ENCODE data around the gene SGO1.

SGO1 gene

DNA sequence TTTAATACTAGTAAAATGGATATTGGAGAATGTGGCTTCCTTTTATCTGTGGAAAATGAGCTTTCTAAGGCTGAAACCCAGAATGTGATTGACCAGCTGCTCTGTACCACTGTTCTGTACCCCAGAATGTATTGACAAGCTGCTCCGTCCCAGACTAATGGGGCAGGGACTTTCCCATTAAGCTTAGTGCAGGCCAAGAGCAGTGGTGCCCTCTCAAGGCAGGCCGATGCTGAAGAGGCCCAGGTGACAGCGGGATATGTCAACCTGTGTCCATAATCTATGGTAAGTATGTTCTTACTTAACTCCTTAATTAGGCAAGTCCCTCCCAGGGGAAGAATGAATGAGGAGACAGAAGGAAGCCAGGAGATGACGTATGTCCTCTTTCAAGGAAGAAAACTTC is 31.1 kb downstream of the SGO1 start:
- FAIRE-seq (no peak), DNase-seq (ENCODE audit: low spot score) (no peak)

GRCh38 chr3:20154078-20154477 is 31.9 kb downstream of the SGO1 start:
- FAIRE-seq (no peak), DNase-seq (ENCODE audit: low spot score) (no peak)

GRCh38 chr3:20148466-20148865 is 37.5 kb downstream of the SGO1 start:
- no peak for DNase-seq (ENCODE audit: low spot score)
- FAIRE-seq = no peak

DNA sequence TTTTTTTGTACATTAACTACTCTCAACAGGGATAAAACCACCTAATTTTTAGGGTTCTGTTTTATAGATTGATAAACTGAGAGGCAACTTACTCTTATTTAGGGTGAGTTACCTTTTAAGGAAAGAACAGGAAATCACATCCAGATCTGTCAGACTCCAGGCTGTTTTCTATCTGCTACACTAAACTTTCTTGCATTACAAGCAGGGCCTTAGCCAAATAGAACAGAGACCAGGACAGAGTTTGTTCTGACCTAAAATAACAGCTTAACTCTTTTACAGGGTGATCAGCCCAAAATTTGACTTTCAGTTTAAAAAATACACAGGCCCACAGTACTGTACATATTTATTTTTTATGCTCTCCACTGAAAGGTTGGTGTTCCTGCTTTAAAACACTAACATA is 38.6 kb downstream of the SGO1 start:
- DNase-seq (ENCODE audit: low spot score) = no peak
- FAIRE-seq = no peak

DNA sequence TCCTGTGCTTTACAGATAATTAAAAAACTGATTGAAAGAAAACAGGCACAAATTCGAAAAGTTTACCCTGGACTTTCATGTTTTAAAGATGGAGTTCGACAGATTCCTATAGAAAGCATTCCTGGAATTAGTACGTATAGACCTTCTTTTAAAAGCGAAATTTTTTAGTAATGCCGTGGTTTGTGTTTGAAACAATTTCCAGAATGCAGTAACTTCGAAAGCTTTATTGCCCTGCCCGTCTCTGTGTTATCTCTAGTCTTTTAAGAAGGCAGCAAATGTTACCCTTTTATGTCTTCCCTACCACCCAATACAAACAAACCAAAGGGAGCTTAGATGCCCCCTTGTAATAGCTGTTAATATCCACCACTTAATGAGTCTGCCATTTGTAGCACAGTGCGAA is 39.7 kb downstream of the SGO1 start:
- DNase-seq (ENCODE audit: low spot score) = no peak

DNA sequence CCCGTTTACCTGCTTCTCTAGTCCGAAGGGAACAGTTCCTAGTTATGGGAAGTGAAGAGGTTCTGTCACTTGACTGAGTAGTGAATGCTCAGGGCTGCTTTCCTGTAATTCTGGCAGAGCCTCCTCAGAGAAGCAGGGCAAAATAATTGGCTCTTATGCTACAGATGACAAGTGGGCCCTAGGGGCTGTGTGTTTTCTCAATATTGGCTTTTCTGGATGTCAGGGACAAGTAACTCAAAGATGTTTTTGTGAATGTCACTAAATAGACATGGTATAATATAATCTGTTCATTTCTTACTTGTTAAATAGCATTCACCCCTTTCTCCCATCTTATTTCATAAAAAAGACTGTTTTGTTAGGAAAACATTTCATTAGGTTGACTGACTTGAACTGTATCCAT is 40.1 kb downstream of the SGO1 start:
- FAIRE-seq (no peak), DNase-seq (ENCODE audit: low spot score) (no peak)

More for the DNA sequence above, 39.7 kb downstream of the SGO1 start:
- FAIRE-seq = no peak

- no peak for FAIRE-seq
Observed at GRCh38 chr3:20143519-20143918, 42.5 kb downstream of the SGO1 start.

GRCh38 chr3:20142517-20142916 is 43.5 kb downstream of the SGO1 start:
- FAIRE-seq (no peak), DNase-seq (ENCODE audit: low spot score) (no peak)

More at GRCh38 chr3:20143519-20143918, 42.5 kb downstream of the SGO1 start:
- DNase-seq (ENCODE audit: low spot score) = no peak

- FAIRE-seq (no peak), DNase-seq (ENCODE audit: low spot score) (no peak)
Observed at GRCh38 chr3:20141851-20142250, 44.2 kb downstream of the SGO1 start.

GRCh38 chr3:20141316-20141715 is 44.7 kb downstream of the SGO1 start:
- FAIRE-seq (no peak), DNase-seq (ENCODE audit: low spot score) (no peak)

GRCh38 chr3:20140881-20141280 is 45.1 kb downstream of the SGO1 start:
- FAIRE-seq = no peak

DNA sequence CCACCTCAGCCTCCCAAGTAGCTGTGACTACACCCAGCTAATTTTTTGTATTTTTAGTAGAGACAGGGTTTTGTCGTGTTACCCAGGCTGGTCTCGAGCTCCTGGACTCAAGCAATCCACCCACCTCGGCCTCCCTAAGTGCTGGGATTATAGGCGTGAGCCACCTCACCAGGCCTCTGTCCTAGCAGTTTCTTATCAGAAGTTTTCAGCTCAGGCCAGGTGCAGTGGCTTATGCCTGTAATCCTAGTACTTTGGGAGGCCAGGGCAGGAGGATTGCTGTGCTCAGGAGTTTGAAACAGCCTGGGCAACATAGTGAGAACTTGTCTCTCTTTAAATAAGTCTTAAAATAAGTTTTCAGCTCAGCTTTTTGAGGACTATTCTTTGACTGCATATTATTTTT is 48.4 kb downstream of the SGO1 start:
- FAIRE-seq (no peak), DNase-seq (ENCODE audit: low spot score) (no peak)

More at GRCh38 chr3:20140881-20141280, 45.1 kb downstream of the SGO1 start:
- no peak for DNase-seq (ENCODE audit: low spot score)

DNA sequence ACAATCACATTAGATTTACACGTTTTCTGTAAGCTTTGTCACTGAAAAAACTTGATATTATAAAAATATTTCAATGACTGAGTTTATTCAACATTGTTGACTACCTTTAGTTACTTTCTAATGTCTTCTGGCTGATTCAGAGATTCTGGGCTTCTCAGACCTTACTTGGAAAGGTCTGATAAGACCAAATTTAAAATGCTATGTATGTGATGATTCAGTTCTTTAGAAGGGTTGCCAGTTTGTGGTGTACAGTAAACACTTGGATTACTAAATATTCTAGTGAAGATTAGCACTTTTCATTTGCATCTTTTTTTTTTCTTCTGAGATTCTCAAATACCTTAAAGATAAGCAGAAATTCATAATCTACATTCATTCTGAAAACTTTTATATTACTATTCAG is 49.8 kb downstream of the SGO1 start:
- DNase-seq (ENCODE audit: low spot score) (no peak), FAIRE-seq (no peak)

DNA sequence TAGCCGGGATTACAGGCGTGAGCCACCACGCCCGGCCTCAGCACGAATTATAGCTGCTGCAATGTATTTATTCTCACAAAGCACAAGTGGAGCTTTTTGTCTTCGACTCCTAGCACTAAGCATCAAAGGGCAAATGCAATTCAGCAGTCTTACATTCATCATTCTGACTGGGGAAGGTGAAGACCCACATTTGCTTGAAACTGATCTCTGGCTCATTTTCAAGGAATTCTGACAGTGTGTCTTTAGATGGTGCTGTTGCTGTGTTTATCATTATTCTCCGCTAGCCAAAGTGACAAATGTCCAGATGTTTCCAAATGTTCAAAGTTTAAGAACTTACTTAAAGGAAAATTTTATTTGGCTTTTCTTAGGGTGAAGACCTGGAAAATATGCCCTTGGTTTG is 55.9 kb downstream of the SGO1 start:
- no peak for DNase-seq (ENCODE audit: low spot score)
- no peak for FAIRE-seq

DNA sequence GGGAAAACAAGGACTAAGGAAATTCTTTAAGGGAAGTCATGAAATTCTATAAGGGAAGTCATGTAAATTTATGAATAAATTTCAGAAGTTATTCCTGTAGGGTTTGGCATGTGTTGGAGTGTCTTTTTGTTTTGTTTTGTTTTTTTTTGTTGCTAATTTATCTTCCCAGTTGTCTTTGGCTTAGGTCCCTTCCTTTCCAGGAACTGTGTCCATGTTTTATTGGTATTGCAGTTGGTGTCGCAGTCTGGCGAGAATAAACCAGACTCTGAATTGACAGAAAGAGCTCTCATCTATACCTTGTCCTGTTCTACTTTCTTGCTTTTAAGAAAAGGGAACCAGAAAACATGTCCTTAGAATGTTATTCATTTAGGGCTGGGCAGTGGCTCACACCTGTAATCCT is 57.6 kb downstream of the SGO1 start:
- FAIRE-seq (no peak), DNase-seq (ENCODE audit: low spot score) (no peak)

DNA sequence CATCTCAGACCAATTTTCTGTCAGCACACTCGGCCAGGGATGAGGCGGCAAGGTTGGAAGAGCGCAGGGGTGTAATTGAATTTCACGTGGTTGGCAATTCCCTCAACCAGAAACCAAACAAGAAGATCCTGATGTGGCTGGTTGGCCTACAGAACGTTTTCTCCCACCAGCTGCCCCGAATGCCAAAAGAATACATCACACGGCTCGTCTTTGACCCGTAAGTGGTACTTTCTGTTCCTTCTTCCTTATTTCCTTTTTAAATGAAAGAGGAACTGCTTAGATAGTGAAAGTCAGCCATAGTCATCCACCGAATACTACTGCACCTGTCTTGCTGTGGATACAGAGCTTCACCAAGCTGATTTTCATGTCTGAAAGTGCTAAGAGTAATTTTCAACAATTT is 60.1 kb downstream of the SGO1 start:
- FAIRE-seq = no peak
- DNase-seq (ENCODE audit: low spot score) = no peak

DNA sequence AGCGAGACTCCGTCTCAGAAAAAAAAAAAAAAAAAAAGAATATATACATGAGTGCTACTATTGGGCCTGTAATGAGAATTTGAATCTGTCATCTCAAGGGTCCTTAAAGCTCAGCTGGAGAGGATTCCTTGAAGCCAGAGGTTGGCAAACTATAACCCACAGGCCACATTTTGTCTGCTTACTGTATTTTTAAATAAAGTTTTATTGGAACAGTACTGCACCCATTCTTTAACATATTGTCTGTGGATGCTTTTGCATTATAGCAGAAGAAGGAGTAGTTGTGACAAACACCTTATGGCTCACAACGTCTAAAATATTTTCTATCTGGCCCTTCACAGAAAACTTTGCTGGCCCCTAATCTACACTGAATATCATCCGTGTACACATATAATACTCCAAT is 60.7 kb downstream of the SGO1 start:
- FAIRE-seq (no peak), DNase-seq (ENCODE audit: low spot score) (no peak)

DNA sequence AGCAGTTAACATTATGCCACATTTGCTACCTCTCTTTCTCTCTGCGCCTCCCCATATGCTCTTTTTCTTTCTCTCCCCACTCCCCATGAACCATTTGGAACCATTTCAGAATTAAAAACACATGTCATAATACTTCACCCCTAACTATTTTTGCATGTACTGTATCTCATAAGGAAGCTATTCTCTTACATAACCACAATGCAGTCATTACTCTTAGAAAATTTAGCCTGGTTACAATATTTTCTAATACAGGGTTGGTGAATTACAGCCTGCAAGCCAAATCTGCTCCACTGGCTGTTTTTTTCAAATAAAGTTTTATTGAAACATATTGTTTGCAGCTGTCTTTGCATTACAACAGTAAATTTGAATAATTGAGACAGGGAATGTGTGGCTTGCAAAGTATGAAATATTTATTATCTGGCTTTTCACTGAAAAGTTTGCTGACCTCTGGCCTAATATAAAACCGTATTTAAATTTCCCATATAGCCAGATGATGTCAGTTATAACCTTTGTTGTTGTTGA is 62.8 kb downstream of the SGO1 start:
- FAIRE-seq (no peak), DNase-seq (ENCODE audit: low spot score) (no peak)

- DNase-seq (ENCODE audit: low spot score) = no peak
- FAIRE-seq = no peak
Observed at GRCh38 chr3:20121088-20121487, 64.9 kb downstream of the SGO1 start.

Measured in urothelium cell line (cell line).